ENCODE results near the gene CTDSPL. TPM values are rescaled to one million over a fixed set of nuclear protein-coding genes. Genes with fewer than 3 reads are reported as not detected.

Gene CTDSPL
- total and polyA plus RNA-seq, 2 of the 13 experiments (the other 11 are each of a cell fraction or from before 2014, with no cell fraction given) = 26.1 to 142 TPM

DNA sequence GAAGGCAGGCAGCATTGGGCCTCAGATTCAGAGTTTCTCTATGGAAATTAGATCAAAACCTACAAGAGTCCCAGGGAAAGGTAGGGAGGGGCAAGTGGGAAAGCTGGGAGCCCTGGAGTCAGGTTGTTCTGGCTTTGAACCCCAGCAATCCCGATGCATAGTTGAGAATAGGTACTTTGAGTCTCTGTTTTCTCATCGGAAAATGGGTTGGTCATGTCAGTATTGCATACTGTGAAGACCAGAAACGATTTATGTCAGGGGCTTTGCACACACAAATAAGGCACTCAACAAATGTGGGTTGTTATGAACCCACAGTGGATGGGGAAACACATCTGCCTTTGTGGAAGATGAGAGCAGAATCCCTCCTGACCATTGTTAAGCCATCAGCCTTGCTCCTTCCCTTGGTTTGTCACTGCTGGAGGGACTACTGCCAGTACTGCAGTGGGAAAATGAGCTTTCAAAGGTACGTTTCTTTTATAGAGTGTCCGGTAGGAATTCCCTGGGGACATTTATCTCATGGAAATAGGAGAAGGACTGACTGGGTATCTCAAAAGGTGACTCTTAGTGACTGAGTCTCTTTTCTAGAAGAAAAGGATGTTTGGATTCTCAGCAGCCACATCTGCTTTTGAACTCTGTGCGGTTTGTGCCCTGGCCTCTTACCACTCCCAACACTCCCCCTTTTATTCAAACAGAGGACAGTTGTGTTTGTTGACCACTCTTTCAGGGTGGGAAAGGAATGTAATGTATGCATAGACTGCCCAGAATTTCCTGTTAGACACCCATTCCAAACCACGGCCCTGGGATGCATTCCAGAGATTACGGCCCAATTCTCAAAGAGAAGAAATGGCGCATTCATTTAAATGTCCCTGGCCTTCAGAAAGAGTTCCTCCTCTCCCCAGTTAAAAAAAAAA lies 74.3 kb downstream of the CTDSPL start (continued):
- TF ChIP-seq, protein P1, sequence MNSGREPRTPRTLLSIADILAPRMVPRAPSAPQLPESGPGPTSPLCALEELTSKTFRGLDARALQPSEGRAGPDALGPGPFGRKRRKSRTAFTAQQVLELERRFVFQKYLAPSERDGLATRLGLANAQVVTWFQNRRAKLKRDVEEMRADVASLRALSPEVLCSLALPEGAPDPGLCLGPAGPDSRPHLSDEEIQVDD (CRISPR knock-in tag; IDR thresholded peaks at IDR 0.05; ENCODE audit: borderline replicate concordance) = no peak
- no peak for TF ChIP-seq MYNN (CRISPR knock-in tag; IDR thresholded peaks at IDR 0.05; ENCODE audit: low read depth)
- no peak for TF ChIP-seq MYC (CRISPR knock-in tag; IDR thresholded peaks at IDR 0.05; ENCODE audit: borderline replicate concordance)
- no peak for TF ChIP-seq ZSCAN9 (CRISPR knock-in tag; IDR thresholded peaks at IDR 0.05; ENCODE audit: borderline replicate concordance)
- TF ChIP-seq, protein P2, sequence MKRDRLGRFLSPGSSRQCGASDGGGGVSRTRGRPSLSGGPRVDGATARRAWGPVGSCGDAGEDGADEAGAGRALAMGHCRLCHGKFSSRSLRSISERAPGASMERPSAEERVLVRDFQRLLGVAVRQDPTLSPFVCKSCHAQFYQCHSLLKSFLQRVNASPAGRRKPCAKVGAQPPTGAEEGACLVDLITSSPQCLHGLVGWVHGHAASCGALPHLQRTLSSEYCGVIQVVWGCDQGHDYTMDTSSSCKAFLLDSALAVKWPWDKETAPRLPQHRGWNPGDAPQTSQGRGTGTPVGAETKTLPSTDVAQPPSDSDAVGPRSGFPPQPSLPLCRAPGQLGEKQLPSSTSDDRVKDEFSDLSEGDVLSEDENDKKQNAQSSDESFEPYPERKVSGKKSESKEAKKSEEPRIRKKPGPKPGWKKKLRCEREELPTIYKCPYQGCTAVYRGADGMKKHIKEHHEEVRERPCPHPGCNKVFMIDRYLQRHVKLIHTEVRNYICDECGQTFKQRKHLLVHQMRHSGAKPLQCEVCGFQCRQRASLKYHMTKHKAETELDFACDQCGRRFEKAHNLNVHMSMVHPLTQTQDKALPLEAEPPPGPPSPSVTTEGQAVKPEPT (CRISPR knock-in tag; IDR thresholded peaks at IDR 0.05; ENCODE audit: low read depth) = no peak
- no peak for TF ChIP-seq ZNF512B (CRISPR knock-in tag; IDR thresholded peaks at IDR 0.05; ENCODE audit: borderline replicate concordance)
- TF ChIP-seq ZNF724P (CRISPR knock-in tag; IDR thresholded peaks at IDR 0.05; ENCODE audit: borderline replicate concordance) = no peak
- TF ChIP-seq DMAP1 (CRISPR knock-in tag; IDR thresholded peaks at IDR 0.05) = no peak
- no peak for TF ChIP-seq KLF11 (CRISPR knock-in tag; IDR thresholded peaks at IDR 0.05)
- no peak for TF ChIP-seq ATF1 (CRISPR knock-in tag; IDR thresholded peaks at IDR 0.05)
- no peak for TF ChIP-seq NR2F1 (CRISPR knock-in tag; IDR thresholded peaks at IDR 0.05)
- TF ChIP-seq KAT8 (CRISPR knock-in tag; IDR thresholded peaks at IDR 0.05) = peak; percentile 38; the same call in 1 of the 2 replicates
- TF ChIP-seq MYPOP (CRISPR knock-in tag; IDR thresholded peaks at IDR 0.05) = no peak
- TF ChIP-seq KDM3A (CRISPR knock-in tag; IDR thresholded peaks at IDR 0.05; ENCODE audit: low read depth) = no peak
- TF ChIP-seq TBX3 (IDR thresholded peaks at IDR 0.05; ENCODE audit: borderline replicate concordance) = 0 out of 2 replicates have a peak, but pooled peaks have one; percentile 49
- peak; percentile 69; the same call in 1 of the 2 replicates for TF ChIP-seq PHF21A (CRISPR knock-in tag; IDR thresholded peaks at IDR 0.05)
- no peak for TF ChIP-seq ZNF569 (CRISPR knock-in tag; IDR thresholded peaks at IDR 0.05; ENCODE audit: borderline replicate concordance)
- TF ChIP-seq ZNF296 (CRISPR knock-in tag; conservative IDR thresholded peaks at IDR 0.05) = no peak
- TF ChIP-seq MED13 (CRISPR knock-in tag; IDR thresholded peaks at IDR 0.05) = no peak; the same call in 1 of the 2 replicates

All from HepG2 (cell line).